HL-60 (cell line): ENCODE results near the gene GFER.

Experiments used
- DNase-seq, 2 experiments: peaks; one replicate each; pipeline ENCODE4 v3.0.0-alpha.2; 2010 to 2020; ENCODE audit warnings: low read depth in 1 of 2, low spot score in 1 of 2
- H3K27ac ChIP-seq: fragments of 250-450 bp; sonication (Bioruptor Pico); replicated peaks from 2 replicates; pipeline ENCODE4 v1.5.1; 2020; ENCODE audit warnings: mild to moderate bottlenecking, moderate library complexity
- H3K27me3 ChIP-seq: fragments of 250-450 bp; sonication (Bioruptor Pico); 2 replicates; pipeline ENCODE4 v1.5.1; 2021; ENCODE audit warnings: mild to moderate bottlenecking, moderate library complexity; ENCODE audit not compliant: insufficient read depth, poor library complexity, severe bottlenecking
- H3K4me3 ChIP-seq: replicated peaks from 2 replicates; pipeline ENCODE4 v1.5.1; 2011; ENCODE audit warnings: mild to moderate bottlenecking, control low read depth, low read length; ENCODE audit not compliant: insufficient read depth
- GABPA ChIP-seq: IDR thresholded peaks from 2 replicates; pipeline ENCODE4 v1.6.1; 2012; ENCODE audit warnings: low read depth
- POLR2AphosphoS5 ChIP-seq: IDR thresholded peaks from 2 replicates; pipeline ENCODE4 v1.6.1; 2012; ENCODE audit warnings: low read depth
- SPI1 ChIP-seq: IDR thresholded peaks from 2 replicates; pipeline ENCODE4 v1.6.1; 2012; ENCODE audit warnings: low read depth, mild to moderate bottlenecking, borderline replicate concordance
- TF ChIP-seq, protein P1 (sequence below): IDR thresholded peaks from 2 replicates; pipeline ENCODE4 v1.6.1; 2012; ENCODE audit warnings: low read depth; ENCODE audit not compliant: insufficient replicate concordance
- TF ChIP-seq, protein P2 (sequence below): IDR thresholded peaks from one replicate; pipeline ENCODE4 v1.5.1; 2011; ENCODE audit warnings: low read length, control low read depth, inconsistent platforms; ENCODE audit not compliant: insufficient read depth

GFER gene

DNA sequence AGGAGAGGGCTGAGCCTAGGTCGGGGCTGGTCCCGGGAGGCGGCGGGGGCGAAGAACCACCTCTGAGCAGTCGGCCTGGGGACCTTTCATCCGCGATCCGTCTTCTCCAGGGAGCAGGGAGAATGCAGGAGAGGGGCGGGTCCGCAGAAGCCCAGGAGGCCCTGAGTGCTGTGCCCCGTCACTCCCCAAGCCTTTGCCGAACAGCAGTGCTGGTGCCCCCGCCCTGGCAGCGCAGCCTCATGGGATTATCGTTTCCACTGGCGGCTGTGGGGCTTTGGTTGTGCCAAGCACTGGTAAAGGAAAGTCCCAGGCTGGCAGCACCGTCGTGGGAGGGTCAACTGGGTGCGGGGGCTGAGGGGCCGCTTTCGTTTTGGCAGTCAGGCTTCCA lies 11.5 kb upstream of the GFER start:
- no peak for DNase-seq
- Histone ChIP-seq H3K27me3 (no peaks in the 10 kb centered on the region), H3K27ac (peak overlapping the region; percentile 82), H3K4me3 (peak overlapping the region; percentile 100)
- TF ChIP-seq, protein P1, sequence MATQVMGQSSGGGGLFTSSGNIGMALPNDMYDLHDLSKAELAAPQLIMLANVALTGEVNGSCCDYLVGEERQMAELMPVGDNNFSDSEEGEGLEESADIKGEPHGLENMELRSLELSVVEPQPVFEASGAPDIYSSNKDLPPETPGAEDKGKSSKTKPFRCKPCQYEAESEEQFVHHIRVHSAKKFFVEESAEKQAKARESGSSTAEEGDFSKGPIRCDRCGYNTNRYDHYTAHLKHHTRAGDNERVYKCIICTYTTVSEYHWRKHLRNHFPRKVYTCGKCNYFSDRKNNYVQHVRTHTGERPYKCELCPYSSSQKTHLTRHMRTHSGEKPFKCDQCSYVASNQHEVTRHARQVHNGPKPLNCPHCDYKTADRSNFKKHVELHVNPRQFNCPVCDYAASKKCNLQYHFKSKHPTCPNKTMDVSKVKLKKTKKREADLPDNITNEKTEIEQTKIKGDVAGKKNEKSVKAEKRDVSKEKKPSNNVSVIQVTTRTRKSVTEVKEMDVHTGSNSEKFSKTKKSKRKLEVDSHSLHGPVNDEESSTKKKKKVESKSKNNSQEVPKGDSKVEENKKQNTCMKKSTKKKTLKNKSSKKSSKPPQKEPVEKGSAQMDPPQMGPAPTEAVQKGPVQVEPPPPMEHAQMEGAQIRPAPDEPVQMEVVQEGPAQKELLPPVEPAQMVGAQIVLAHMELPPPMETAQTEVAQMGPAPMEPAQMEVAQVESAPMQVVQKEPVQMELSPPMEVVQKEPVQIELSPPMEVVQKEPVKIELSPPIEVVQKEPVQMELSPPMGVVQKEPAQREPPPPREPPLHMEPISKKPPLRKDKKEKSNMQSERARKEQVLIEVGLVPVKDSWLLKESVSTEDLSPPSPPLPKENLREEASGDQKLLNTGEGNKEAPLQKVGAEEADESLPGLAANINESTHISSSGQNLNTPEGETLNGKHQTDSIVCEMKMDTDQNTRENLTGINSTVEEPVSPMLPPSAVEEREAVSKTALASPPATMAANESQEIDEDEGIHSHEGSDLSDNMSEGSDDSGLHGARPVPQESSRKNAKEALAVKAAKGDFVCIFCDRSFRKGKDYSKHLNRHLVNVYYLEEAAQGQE: no peak
- TF ChIP-seq, protein P2, sequence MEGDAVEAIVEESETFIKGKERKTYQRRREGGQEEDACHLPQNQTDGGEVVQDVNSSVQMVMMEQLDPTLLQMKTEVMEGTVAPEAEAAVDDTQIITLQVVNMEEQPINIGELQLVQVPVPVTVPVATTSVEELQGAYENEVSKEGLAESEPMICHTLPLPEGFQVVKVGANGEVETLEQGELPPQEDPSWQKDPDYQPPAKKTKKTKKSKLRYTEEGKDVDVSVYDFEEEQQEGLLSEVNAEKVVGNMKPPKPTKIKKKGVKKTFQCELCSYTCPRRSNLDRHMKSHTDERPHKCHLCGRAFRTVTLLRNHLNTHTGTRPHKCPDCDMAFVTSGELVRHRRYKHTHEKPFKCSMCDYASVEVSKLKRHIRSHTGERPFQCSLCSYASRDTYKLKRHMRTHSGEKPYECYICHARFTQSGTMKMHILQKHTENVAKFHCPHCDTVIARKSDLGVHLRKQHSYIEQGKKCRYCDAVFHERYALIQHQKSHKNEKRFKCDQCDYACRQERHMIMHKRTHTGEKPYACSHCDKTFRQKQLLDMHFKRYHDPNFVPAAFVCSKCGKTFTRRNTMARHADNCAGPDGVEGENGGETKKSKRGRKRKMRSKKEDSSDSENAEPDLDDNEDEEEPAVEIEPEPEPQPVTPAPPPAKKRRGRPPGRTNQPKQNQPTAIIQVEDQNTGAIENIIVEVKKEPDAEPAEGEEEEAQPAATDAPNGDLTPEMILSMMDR: no peak
- TF ChIP-seq GABPA (no peak), SPI1 (no peak), POLR2AphosphoS5 (no peak)

DNA sequence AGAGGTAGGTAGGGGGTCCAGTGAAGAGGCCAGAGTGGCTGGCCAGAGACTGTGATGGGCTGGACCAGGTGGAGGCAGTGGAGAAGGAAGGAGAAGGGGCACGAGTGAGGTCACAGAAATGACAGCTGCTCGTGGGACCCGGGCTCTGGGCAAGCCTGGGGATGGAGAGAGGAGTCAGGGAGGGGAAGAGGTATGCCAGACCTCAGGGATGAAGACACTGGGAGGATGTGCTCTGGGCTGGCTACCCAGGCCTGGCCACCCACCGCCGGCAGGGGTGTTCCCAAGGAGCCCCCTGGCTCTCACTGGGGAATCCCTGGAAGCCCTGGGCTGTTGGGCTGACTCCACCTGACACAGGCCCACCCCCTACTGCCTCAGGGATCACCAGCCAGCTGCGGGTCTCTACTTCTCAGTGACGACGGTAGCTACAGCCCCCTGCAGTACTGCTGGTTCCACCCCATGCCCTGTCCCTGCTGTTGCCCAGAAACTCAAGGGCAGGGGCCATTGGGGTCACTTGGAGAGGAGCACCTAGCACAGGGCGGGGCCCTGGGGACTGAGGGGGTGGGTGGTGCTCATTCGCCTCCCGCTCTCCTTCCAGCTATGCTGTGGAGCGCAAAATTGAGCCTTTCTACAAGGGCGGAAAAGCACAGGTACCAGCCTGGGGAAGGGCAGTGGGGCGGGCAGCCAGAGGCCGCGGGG lies 10.4 kb upstream of the GFER start:
- Histone ChIP-seq H3K27me3 (no peaks in the 10 kb centered on the region), H3K27ac (no peak overlapping the region), H3K4me3 (no peak overlapping the region)
- TF ChIP-seq POLR2AphosphoS5: no peak
- TF ChIP-seq SPI1: no peak
- no peak for TF ChIP-seq GABPA
- TF ChIP-seq, protein P2: no peak
- TF ChIP-seq, protein P1: no peak
- DNase-seq: no peak

DNA sequence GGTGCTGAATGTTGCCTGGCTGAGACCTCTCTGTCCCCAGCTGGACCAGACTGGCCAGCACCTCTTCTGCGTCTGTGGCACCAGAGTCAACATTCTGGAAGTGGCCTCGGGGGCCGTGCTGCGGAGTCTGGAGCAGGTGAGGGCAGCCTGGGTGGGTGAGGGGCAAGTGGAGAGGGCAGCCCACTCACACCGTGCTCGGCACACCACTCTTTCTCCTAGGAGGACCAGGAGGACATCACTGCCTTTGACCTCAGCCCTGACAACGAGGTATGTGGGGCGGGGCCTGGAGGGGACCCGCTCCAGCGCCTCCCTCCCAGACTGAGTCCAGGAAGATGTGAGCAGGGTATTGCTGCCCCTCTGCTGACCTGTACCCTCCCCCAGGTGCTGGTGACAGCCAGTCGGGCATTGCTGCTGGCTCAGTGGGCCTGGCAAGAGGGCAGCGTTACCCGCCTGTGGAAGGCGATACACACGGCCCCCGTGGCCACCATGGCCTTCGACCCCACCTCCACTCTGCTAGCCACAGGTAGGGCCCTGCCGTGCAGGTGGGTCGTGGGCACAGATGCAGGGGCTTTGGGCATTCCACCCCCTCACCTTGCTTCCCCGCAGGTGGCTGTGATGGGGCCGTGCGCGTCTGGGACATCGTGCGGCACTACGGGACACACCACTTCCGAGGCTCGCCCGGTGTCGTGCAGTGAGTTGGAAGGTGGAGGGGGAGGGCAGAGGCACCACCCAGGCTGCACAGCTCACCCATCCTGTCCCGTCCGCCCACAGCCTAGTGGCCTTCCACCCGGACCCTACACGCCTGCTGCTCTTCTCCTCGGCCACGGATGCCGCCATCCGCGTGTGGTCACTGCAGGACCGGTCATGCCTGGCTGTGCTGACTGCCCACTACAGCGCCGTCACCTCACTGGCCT lies 9.6 kb upstream of the GFER start:
- no peak for DNase-seq
- Histone ChIP-seq H3K27me3 (no peaks in the 10 kb centered on the region), H3K4me3 (no peak overlapping the region), H3K27ac (no peak overlapping the region)
- no peak for TF ChIP-seq POLR2AphosphoS5

DNA sequence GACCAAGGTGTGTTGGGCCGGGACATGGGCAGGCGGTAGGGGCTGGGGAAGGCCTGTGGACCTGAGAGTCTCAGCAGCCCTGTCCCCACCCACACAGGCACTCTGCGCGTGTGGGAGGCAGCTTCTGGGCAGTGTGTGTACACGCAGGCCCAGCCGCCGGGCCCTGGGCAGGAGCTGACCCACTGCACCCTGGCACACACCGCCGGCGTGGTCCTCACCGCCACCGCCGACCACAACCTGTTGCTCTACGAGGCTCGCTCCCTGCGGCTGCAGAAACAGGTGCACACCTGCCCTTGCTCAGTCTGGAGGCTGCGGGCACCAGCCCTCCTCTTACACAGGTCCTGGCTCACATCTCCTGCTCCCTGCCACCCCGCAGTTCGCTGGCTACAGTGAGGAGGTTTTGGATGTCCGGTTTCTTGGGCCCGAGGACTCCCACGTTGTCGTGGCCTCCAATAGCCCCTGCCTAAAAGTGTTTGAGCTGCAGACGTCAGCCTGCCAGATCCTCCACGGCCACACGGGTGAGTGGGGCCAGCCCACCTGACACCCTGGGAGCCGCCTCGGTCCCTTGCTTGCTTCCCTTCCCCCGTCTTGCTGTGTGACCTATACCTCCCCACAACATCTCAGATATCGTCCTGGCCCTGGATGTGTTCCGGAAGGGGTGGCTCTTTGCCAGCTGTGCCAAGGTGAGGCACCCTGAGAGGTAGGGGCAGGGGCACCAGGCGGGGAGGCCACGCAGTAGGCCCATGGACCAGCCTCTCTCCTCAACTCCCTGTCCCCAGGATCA lies 8.4 kb upstream of the GFER start:
- H3K27ac ChIP-seq: no peak overlapping the region
- TF ChIP-seq, protein P1: no peak
- TF ChIP-seq GABPA (no peak), POLR2AphosphoS5 (no peak), SPI1 (no peak)
- TF ChIP-seq, protein P2: no peak
- peaks cover 9% of the 10 kb centered on the region for H3K27me3 ChIP-seq
- no peak for DNase-seq
- H3K4me3 ChIP-seq: no peak overlapping the region
